HG03439 (cell line): ENCODE results near the gene RIMBP2.

Source experiments
- ATAC-seq: cut with Tn5 transposase; IDR thresholded peaks from one replicate; pipeline ENCODE4 v1.9.1; 2021; ENCODE audit warnings: mild to moderate bottlenecking, moderate library complexity; ENCODE audit not compliant: unreplicated experiment

RIMBP2 gene

GRCh38 chr12:130639476-130640424, 76.3 kb downstream of the RIMBP2 start:
- no peak for ATAC-seq

DNA sequence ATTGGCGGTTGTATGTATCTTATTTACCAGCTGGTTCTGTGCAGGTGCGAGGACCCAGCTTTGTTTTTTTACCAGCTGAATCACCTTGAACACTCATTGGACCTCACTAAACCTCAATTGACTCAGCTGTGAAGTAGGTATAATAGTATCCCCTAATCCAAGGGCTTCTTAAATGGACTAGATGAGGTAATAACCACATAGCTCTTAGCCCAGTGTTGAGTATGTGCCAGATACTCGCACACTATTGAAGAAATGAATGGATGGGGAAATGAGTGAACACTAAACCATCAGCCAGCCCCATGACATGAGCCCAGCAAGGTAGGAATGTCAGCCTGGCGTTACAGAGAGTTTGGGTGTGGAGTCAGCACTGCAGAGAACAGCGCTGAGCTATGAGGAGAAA, 79.7 kb downstream of the RIMBP2 start:
- ATAC-seq, result no peak

DNA sequence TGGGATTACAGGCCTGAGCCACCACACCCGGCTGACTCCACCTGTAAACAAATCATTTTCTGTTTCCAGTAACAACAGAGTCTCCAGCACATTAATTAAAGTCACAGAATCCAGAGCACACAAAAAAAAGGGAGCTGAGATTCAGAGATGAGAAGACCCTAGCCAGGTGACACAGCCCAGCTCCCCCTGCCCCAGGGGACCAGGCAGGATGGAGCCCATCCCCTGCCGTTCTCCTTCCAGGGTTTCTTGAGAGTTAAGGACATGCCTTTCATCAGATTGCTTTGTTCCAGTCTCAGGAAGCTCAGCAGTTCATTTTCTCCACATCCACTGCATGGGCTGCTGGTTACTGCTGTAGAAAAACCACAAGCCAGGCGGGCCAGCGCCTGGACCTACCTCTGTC, 81.2 kb downstream of the RIMBP2 start:
- no peak for ATAC-seq

DNA sequence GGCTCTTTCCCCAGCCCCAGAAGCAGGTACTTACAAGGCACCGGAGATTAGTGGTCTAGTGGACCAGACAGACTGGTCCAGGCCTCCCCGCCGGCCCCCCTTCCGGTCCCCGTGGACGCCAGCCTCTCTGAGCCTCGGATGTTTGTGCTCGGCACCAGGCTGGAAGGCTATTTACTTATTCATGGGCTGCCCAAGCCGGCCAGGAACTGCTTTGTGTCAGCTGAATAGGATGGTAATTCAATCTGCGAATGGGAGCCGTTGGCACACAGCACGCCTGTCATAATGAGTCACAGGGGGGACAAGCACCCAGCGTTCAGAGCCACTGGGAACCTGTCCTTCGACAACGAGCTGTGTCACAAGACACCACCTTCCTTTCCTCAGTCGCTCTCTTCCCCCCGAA, 82.3 kb downstream of the RIMBP2 start:
- ATAC-seq, result no peak

GRCh38 chr12:130632642-130633041, 83.5 kb downstream of the RIMBP2 start:
- no peak for ATAC-seq

DNA sequence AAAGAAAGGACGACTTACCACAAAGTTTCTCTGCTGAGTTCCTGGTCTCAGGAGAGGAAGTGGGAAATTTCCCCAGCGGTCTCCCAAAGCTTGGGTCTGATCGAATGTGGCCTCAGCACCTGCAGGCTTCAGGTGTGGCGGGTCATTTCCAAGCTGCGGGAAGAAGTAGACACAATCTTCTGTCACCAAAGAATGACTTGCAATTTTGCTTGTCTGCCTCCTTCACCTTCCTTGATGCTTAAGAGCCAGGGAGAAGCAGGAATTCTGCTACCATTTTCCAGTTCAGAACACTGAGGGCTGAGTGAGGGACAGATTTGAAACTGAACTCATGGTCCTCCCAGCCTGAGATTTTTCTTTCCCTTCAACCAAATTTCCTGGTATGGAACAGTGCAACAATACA, 87.8 kb downstream of the RIMBP2 start:
- ATAC-seq, result no peak

DNA sequence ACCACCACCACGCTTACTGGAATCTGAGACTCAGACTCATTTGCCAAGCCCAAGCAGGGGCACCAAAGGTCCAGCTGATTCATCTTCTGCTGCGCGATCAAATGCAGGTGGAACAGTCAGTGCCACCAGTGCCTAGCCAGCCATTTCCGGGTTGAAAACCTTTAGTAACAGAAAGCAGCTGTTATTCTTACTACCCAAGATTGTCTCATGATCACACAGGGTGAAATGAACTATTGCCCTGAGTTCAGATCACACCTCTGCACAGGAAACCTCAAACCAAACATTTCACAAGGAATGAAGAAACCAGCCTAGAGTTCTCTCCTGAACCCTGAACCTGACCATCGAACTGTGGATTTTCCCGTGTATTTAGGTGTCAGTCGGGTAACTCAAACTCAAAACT, 88.9 kb downstream of the RIMBP2 start:
- ATAC-seq, result no peak

DNA sequence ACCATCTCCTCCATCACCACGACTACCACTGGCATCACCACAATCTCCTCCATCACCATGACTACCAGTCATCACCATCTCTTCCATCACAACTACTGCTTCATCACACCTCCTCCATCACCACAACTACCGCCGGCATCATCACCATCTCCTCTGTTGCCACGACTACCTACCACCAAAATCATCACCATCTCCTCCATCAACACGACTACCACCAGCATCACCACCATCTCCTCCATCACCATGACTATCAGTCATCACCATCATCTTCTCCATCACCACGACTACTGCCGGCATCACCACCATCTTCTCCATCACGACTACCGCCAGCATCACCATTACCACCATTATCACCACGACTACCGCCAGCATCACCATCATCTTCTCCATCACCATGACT, 89.5 kb downstream of the RIMBP2 start:
- no peak for ATAC-seq

DNA sequence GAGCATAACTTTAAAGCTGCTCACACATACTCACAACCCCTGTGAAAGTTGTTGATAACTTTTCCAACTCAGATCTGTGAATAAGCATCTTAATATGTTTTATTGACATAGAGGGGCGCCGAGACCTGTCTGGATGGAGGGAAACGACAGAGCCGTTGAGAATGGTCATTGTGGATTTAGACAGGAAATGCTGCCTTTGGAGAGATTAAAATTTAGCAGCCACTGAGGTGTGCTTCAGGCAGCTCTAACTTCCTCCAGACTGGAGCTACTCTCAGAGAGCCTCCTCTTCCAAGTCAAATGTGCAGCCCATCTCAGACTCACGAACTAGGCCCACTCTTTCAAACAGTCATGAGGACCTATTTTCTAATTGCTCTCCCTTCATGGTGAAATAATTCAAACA, 90.9 kb downstream of the RIMBP2 start:
- no peak for ATAC-seq

DNA sequence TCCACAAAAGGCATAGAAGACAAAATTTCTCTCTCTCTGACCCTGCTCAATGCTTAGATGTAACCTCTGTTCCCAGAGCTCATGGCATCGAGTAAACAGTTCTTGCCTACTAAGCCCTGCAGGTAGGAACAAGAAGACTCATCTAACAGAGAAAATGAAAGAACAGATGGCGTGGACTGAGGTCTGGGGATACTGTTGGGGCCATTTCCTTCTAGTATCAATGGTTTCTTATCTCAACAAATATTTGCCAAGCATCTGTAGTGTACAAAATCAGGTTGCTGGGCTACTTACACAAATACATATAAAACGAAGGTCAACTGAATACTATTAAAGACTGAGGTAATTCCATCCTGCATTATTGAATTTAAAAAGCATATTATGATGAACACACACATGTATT, 93.3 kb downstream of the RIMBP2 start:
- ATAC-seq, result no peak

GRCh38 chr12:130621696-130622298, 94.3 kb downstream of the RIMBP2 start:
- no peak for ATAC-seq

GRCh38 chr12:130620756-130621155, 95.3 kb downstream of the RIMBP2 start:
- ATAC-seq, result no peak

GRCh38 chr12:130620281-130620680, 95.8 kb downstream of the RIMBP2 start:
- no peak for ATAC-seq

DNA sequence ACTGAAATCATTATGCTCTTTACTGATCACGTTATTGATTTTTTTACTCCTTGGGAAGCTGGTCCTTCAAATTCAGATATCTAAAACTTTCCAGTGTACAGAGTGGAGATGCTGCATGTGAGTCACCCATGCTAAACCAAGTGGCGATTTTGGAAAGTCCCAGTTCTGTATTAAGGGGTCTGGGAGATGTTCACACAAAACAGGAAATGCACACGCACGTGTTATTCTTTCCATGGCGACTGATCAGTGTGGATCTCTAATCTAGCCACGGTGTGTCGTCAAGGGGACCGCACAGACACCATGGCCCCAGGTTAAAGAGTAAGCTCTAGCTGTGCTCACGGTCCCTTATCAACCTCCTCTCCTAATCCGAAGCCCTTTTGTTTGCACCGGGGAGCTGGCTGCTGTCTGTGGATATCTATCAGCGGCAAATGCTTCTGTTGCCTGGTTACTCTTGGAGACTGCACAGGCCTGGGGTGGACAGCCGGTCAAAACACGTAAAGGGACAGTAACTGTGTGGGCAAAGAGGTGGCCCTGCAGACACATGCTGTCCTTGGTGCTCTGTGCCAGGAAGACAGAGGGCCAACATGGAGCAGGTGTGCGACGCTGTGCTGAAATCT, 96.6 kb downstream of the RIMBP2 start:
- ATAC-seq, result no peak

- no peak for ATAC-seq
These were observed 98.9 kb downstream of the RIMBP2 start for GRCh38 chr12:130617219-130617618.

- no peak for ATAC-seq
These were observed 100.2 kb downstream of the RIMBP2 start for GRCh38 chr12:130615861-130616345.

GRCh38 chr12:130614530-130614905, 101.6 kb downstream of the RIMBP2 start:
- ATAC-seq, result no peak

- no peak for ATAC-seq
These were observed 102.1 kb downstream of the RIMBP2 start for GRCh38 chr12:130613831-130614529.

GRCh38 chr12:130613131-130613530, 103.0 kb downstream of the RIMBP2 start:
- ATAC-seq, result no peak

DNA sequence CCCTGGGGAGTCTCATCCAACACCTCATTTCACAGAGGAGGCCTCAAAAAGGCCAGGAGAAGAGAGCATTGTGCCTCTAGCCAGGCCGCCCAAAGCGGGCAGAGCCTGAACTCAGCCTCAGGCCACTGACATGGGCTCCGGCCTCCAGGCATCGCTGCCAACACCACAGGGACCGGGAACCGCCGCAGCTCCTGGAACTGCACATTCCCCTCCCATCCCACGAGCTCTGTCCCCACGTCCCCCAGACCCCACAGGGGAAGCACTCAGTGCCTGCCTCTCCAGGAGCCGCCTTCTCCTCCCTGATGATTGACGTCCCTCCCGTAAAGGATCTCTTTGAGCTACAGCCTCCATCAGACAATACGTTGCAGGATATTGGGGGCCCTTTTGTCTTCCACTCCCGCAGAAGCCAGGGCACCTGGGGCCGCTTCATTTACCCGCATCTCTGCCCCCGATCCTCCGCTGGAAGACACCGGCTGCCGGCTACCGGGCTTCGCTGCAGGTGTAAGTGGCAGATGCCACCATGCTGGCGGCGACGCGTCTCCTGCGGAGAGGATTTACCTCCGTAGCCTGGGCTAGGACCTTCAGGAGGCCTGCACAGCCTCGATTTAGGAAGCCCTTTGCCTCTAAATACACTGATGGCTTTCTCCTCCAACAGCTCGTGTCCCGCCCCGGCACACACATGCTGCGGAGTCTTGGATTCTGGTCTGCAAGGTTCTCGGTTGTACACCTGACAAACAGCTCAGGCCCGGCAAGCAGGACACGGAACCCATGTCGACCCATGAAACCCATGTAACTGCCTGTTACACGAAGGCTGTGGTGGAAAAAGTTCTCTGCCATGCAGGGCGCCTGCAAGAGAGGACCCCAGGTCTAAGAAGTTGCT, 104.8 kb downstream of the RIMBP2 start:
- ATAC-seq, result no peak
